A549 (cell line): Measurements from ENCODE around the gene GNL3L.

Experiments
- FOSL2 ChIP-seq, 2 experiments: fragments of 450-650 bp in 1 of 2; fragments of >200 bp in 1 of 2; sonication (Bioruptor Twin) in 1 of 2; formaldehyde crosslinking; IDR thresholded peaks; 2 replicates each; pipeline versions ENCODE4 v1.5.0 to v1.6.1; 2016 to 2020; ENCODE audit warnings: mild to moderate bottlenecking in 1 of 2, moderate library complexity in 1 of 2
- POLR2A ChIP-seq: IDR thresholded peaks from 2 replicates; pipeline ENCODE4 v1.6.1; 2012; ENCODE audit warnings: mild to moderate bottlenecking, low read length
- POLR2AphosphoS2 ChIP-seq: conservative IDR thresholded peaks from 2 replicates; pipeline ENCODE4 v1.6.1; 2012; ENCODE audit warnings: low read length, improper control_type of control experiment, inconsistent platforms
- RARB ChIP-seq: fragments of 250-450 bp; sonication (Bioruptor Pico); IDR thresholded peaks from 2 replicates; pipeline ENCODE4 v1.8.0; 2021; ENCODE audit warnings: mild to moderate bottlenecking, moderate library complexity
- RFX5 ChIP-seq: fragments of 450-650 bp; IDR thresholded peaks from 2 replicates; pipeline ENCODE4 v1.7.1; 2014; ENCODE audit warnings: antibody characterized with exemption, mild to moderate bottlenecking, moderate library complexity
- TF ChIP-seq, protein P1 (sequence below): fragments of >200 bp; sonication (Bioruptor Twin); formaldehyde crosslinking; IDR thresholded peaks from 3 replicates; pipeline ENCODE4 v1.5.1; 2016
- TF ChIP-seq, protein P2 (sequence below): IDR thresholded peaks from 2 replicates; pipeline ENCODE4 v1.6.1; 2012; ENCODE audit warnings: low read depth, borderline replicate concordance
- TF ChIP-seq, protein P3 (sequence below): fragments of 200-600 bp; sonication (generic); IDR thresholded peaks from 2 replicates; pipeline ENCODE4 v1.6.1; 2016; ENCODE audit warnings: antibody characterized with exemption, mild to moderate bottlenecking, moderate library complexity

GRCh38 chrX:54483946-54484345 lies 46.1 kb upstream of the GNL3L start:
- TF ChIP-seq POLR2A = no peak
- no peak for TF ChIP-seq RFX5
- TF ChIP-seq, protein P1, sequence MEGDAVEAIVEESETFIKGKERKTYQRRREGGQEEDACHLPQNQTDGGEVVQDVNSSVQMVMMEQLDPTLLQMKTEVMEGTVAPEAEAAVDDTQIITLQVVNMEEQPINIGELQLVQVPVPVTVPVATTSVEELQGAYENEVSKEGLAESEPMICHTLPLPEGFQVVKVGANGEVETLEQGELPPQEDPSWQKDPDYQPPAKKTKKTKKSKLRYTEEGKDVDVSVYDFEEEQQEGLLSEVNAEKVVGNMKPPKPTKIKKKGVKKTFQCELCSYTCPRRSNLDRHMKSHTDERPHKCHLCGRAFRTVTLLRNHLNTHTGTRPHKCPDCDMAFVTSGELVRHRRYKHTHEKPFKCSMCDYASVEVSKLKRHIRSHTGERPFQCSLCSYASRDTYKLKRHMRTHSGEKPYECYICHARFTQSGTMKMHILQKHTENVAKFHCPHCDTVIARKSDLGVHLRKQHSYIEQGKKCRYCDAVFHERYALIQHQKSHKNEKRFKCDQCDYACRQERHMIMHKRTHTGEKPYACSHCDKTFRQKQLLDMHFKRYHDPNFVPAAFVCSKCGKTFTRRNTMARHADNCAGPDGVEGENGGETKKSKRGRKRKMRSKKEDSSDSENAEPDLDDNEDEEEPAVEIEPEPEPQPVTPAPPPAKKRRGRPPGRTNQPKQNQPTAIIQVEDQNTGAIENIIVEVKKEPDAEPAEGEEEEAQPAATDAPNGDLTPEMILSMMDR = no peak
- TF ChIP-seq, protein P2, sequence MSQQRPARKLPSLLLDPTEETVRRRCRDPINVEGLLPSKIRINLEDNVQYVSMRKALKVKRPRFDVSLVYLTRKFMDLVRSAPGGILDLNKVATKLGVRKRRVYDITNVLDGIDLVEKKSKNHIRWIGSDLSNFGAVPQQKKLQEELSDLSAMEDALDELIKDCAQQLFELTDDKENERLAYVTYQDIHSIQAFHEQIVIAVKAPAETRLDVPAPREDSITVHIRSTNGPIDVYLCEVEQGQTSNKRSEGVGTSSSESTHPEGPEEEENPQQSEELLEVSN = no peak
- no peak for TF ChIP-seq POLR2AphosphoS2
- no peak for TF ChIP-seq FOSL2 (IDR thresholded peaks at IDR 0.05)
- no peak for TF ChIP-seq FOSL2 (CRISPR knock-in tag; IDR thresholded peaks at IDR 0.05)
- TF ChIP-seq, protein P3, sequence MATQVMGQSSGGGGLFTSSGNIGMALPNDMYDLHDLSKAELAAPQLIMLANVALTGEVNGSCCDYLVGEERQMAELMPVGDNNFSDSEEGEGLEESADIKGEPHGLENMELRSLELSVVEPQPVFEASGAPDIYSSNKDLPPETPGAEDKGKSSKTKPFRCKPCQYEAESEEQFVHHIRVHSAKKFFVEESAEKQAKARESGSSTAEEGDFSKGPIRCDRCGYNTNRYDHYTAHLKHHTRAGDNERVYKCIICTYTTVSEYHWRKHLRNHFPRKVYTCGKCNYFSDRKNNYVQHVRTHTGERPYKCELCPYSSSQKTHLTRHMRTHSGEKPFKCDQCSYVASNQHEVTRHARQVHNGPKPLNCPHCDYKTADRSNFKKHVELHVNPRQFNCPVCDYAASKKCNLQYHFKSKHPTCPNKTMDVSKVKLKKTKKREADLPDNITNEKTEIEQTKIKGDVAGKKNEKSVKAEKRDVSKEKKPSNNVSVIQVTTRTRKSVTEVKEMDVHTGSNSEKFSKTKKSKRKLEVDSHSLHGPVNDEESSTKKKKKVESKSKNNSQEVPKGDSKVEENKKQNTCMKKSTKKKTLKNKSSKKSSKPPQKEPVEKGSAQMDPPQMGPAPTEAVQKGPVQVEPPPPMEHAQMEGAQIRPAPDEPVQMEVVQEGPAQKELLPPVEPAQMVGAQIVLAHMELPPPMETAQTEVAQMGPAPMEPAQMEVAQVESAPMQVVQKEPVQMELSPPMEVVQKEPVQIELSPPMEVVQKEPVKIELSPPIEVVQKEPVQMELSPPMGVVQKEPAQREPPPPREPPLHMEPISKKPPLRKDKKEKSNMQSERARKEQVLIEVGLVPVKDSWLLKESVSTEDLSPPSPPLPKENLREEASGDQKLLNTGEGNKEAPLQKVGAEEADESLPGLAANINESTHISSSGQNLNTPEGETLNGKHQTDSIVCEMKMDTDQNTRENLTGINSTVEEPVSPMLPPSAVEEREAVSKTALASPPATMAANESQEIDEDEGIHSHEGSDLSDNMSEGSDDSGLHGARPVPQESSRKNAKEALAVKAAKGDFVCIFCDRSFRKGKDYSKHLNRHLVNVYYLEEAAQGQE = no peak
- TF ChIP-seq RARB (CRISPR knock-in tag) = no peak
